ENCODE data around the gene LRRC27.
A peak's percentile ranks its signal among the peaks of the same experiment; 100 is the strongest.

The LRRC27 gene

DNA sequence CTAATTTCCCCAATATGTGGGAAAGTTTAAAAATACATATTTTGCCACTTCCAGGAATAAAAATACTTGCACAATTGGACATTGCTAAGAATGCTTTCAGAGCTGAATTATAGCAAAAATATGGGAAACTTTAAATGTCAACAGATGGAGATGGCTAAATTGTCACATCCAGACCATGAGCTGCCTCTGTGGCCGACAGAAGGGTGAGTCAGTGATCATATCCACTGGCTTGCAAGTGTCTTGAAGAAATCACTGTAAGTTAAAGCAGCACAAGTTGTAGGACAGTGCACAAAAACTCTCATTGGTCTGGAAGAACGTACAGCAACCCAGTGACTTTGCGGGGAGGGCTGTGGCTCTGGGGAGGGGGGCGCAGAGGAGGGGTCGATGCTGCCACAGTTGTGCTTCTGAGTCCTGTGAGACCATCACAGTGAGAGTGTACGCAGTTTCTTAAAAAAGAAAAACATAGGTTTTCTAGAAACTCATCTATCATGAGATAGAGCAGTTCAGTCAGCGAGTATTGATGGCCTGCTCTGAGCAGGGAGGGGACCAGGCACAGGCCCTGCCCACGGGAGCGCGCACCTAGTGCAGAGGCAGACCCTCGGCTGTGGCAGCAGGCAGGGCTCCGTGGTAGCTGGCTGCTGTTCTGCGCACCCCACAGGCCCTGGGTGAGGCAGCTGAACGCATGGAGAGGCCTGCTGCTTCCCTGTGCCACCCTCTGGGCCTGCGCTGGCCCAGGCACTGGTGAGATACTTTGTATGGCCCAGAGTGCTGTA is 25.5 kb downstream of the LRRC27 start:
- Mint-ChIP-seq H3K4me3 (no peak overlapping the region), H3K27ac (no peak overlapping the region), H3K4me1 (ENCODE audit: low read depth) (no peaks in the 10 kb centered on the region), H3K36me3 (ENCODE audit: low read depth) (peaks cover 2% of the 10 kb centered on the region), H3K9me3 (peaks cover 4% of the 10 kb centered on the region), H3K27me3 (ENCODE audit: low read depth) (no peaks in the 10 kb centered on the region)
- DNase-seq (ENCODE audit: low spot score), result no peak

- no peaks in the 10 kb centered on the region for H3K4me1 Mint-ChIP-seq (ENCODE audit: low read depth)
- H3K36me3 Mint-ChIP-seq (ENCODE audit: low read depth), result peaks cover 2% of the 10 kb centered on the region
- no peak for DNase-seq (ENCODE audit: low spot score)
- H3K27me3 Mint-ChIP-seq (ENCODE audit: low read depth), result no peaks in the 10 kb centered on the region
- no peak overlapping the region for H3K27ac Mint-ChIP-seq
- H3K4me3 Mint-ChIP-seq, result no peak overlapping the region
- peaks cover 4% of the 10 kb centered on the region for H3K9me3 Mint-ChIP-seq
Observed at GRCh38 chr10:132359305-132360040, 27.5 kb downstream of the LRRC27 start.

DNA sequence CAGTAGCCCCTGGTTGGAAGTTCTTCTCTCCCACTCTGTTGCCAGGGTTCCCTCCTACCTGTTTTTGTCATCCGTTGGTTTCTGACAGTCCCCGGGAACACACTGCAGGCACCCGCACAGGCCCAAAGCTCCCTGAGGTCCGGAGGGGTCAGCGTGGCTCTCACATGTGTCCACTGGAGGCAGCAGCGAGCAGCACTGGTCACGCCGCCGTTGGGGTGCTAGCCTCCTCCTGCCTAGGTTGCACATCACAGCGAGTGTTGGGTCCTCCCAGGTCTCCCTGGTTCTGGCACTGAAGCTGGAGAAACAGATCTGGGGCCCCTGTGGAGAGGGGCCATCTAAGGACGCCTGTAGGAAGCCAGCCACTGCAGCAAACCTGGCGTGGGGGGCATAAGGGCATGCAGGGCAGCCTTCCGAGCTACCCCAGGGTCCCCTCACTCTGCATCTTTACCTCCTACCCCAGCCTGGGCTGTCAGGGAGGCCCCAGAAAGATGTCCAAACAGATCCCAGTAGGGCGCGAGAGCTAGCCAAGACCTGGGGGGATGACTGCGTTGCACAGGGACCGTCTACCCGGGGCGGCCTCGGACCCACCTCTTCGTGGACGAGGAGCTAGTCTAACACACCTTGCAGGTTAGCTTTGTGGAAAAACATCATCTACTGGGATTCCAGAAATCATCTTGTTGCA is 28.9 kb downstream of the LRRC27 start:
- H3K4me1 Mint-ChIP-seq (ENCODE audit: low read depth), result no peaks in the 10 kb centered on the region
- no peak overlapping the region for H3K4me3 Mint-ChIP-seq
- no peaks in the 10 kb centered on the region for H3K27me3 Mint-ChIP-seq (ENCODE audit: low read depth)
- no peak for DNase-seq (ENCODE audit: low spot score)
- H3K36me3 Mint-ChIP-seq (ENCODE audit: low read depth), result peaks cover 2% of the 10 kb centered on the region
- H3K27ac Mint-ChIP-seq, result no peak overlapping the region
- peaks cover 4% of the 10 kb centered on the region for H3K9me3 Mint-ChIP-seq

DNA sequence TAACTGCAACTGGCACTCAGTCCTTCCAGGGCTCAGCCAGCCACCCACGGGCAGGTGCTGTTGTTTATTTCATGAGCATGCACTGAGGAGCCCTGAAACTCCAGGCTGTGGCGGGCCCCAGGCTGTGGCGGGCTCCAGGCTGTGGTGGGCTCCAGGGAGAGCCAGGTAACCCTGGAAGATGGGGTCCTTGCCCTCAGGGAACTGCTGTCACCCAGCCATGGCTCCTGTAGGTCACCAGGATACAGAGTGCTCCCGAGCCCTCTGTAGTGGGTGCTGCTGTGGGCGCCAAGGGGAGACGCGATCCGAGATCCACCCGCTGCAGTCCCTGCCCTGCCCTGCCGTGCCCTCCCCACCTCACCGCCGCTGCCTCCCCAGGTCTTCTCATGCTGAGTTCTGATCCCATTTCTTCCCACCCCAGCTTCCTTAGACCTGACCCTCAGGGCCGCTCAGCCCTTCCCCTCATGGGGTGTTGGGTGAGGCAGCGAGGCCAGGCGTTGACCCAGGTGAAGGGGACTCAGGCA is 29.6 kb downstream of the LRRC27 start:
- Mint-ChIP-seq H3K4me1 (ENCODE audit: low read depth) (no peaks in the 10 kb centered on the region), H3K4me3 (no peak overlapping the region), H3K36me3 (ENCODE audit: low read depth) (peaks cover 2% of the 10 kb centered on the region), H3K27me3 (ENCODE audit: low read depth) (no peaks in the 10 kb centered on the region), H3K9me3 (peaks cover 4% of the 10 kb centered on the region), H3K27ac (no peak overlapping the region)
- no peak for DNase-seq (ENCODE audit: low spot score)

GRCh38 chr10:132362151-132362611 is 30.2 kb downstream of the LRRC27 start:
- H3K4me3 Mint-ChIP-seq, result no peak overlapping the region
- no peak for DNase-seq (ENCODE audit: low spot score)
- H3K27ac Mint-ChIP-seq, result no peak overlapping the region
- peaks cover 2% of the 10 kb centered on the region for H3K36me3 Mint-ChIP-seq (ENCODE audit: low read depth)
- H3K27me3 Mint-ChIP-seq (ENCODE audit: low read depth), result no peaks in the 10 kb centered on the region
- H3K4me1 Mint-ChIP-seq (ENCODE audit: low read depth), result no peaks in the 10 kb centered on the region
- peaks cover 4% of the 10 kb centered on the region for H3K9me3 Mint-ChIP-seq

- DNase-seq (ENCODE audit: low spot score), result no peak
- no peaks in the 10 kb centered on the region for H3K9me3 Mint-ChIP-seq
- no peaks in the 10 kb centered on the region for H3K27me3 Mint-ChIP-seq (ENCODE audit: low read depth)
- no peaks in the 10 kb centered on the region for H3K4me1 Mint-ChIP-seq (ENCODE audit: low read depth)
- H3K4me3 Mint-ChIP-seq, result no peak overlapping the region
- H3K36me3 Mint-ChIP-seq (ENCODE audit: low read depth), result no peaks in the 10 kb centered on the region
- H3K27ac Mint-ChIP-seq, result no peak overlapping the region
Observed at GRCh38 chr10:132363376-132363775, 31.4 kb downstream of the LRRC27 start.

GRCh38 chr10:132363921-132364593 is 32.1 kb downstream of the LRRC27 start:
- DNase-seq (ENCODE audit: low spot score), result no peak
- Mint-ChIP-seq H3K9me3 (no peaks in the 10 kb centered on the region), H3K4me1 (ENCODE audit: low read depth) (no peaks in the 10 kb centered on the region), H3K4me3 (no peak overlapping the region), H3K36me3 (ENCODE audit: low read depth) (no peaks in the 10 kb centered on the region), H3K27me3 (ENCODE audit: low read depth) (no peaks in the 10 kb centered on the region), H3K27ac (no peak overlapping the region)

GRCh38 chr10:132364594-132364970 is 32.6 kb downstream of the LRRC27 start:
- H3K27me3 Mint-ChIP-seq (ENCODE audit: low read depth), result no peaks in the 10 kb centered on the region
- H3K9me3 Mint-ChIP-seq, result no peaks in the 10 kb centered on the region
- H3K27ac Mint-ChIP-seq, result no peak overlapping the region
- no peaks in the 10 kb centered on the region for H3K4me1 Mint-ChIP-seq (ENCODE audit: low read depth)
- DNase-seq (ENCODE audit: low spot score), result peak; percentile 24
- H3K4me3 Mint-ChIP-seq, result no peak overlapping the region
- H3K36me3 Mint-ChIP-seq (ENCODE audit: low read depth), result no peaks in the 10 kb centered on the region

DNA sequence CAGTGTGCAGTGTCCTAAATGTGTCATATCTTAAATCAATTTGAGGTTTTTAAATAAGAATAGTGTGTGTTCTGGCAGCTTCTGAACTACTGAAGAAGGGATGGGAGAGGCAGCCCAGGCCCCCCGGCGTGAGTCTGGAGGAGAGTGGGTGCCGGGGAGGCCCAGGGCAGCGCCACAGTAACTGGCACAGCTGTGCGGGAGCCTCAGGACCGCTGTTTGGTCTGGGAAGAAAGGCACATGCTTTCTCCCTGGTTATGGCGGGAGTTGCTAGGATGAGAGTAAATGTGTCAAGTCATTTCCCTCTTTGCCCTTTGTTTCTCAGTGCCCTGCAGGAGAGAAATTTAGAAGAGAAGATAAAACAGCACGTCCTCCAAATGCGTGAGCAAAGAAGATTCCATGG is 33.1 kb downstream of the LRRC27 start:
- H3K27ac Mint-ChIP-seq, result no peak overlapping the region
- H3K4me3 Mint-ChIP-seq, result no peak overlapping the region
- no peak for DNase-seq (ENCODE audit: low spot score)
- H3K4me1 Mint-ChIP-seq (ENCODE audit: low read depth), result no peaks in the 10 kb centered on the region
- H3K27me3 Mint-ChIP-seq (ENCODE audit: low read depth), result no peaks in the 10 kb centered on the region
- H3K36me3 Mint-ChIP-seq (ENCODE audit: low read depth), result no peaks in the 10 kb centered on the region
- no peaks in the 10 kb centered on the region for H3K9me3 Mint-ChIP-seq

- no peak for DNase-seq (ENCODE audit: low spot score)
- no peaks in the 10 kb centered on the region for H3K4me1 Mint-ChIP-seq (ENCODE audit: low read depth)
- H3K36me3 Mint-ChIP-seq (ENCODE audit: low read depth), result no peaks in the 10 kb centered on the region
- no peak overlapping the region for H3K4me3 Mint-ChIP-seq
- H3K27me3 Mint-ChIP-seq (ENCODE audit: low read depth), result no peaks in the 10 kb centered on the region
- no peak overlapping the region for H3K27ac Mint-ChIP-seq
- no peaks in the 10 kb centered on the region for H3K9me3 Mint-ChIP-seq
Observed at GRCh38 chr10:132366006-132366405, 34.0 kb downstream of the LRRC27 start.

GRCh38 chr10:132366499-132366898 is 34.5 kb downstream of the LRRC27 start:
- Mint-ChIP-seq H3K9me3 (no peaks in the 10 kb centered on the region), H3K4me3 (no peak overlapping the region), H3K27ac (no peak overlapping the region), H3K4me1 (ENCODE audit: low read depth) (no peaks in the 10 kb centered on the region), H3K36me3 (ENCODE audit: low read depth) (no peaks in the 10 kb centered on the region), H3K27me3 (ENCODE audit: low read depth) (no peaks in the 10 kb centered on the region)
- no peak for DNase-seq (ENCODE audit: low spot score)

DNA sequence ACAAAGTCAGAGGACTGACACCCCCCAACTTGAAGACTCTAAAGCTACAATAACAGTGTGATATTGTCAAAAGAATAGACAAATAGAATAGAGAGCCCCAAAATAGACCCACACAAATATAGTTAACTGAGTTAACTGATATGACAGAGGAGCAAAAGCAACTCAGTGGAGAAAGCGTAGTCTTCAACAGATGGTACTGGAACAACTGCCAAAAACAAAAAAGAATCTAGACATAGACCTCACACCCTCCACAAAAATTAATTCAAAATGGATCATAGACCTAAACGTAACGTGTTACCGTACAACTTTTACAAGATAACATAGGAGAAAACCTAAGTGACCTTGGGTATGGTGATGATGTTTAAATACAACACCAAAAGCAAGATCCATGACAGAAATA is 36.4 kb downstream of the LRRC27 start:
- Mint-ChIP-seq H3K27me3 (ENCODE audit: low read depth) (no peaks in the 10 kb centered on the region), H3K4me1 (ENCODE audit: low read depth) (peaks cover 3% of the 10 kb centered on the region), H3K27ac (no peak overlapping the region), H3K4me3 (no peak overlapping the region), H3K36me3 (ENCODE audit: low read depth) (no peaks in the 10 kb centered on the region), H3K9me3 (no peaks in the 10 kb centered on the region)
- no peak for DNase-seq (ENCODE audit: low spot score)

DNA sequence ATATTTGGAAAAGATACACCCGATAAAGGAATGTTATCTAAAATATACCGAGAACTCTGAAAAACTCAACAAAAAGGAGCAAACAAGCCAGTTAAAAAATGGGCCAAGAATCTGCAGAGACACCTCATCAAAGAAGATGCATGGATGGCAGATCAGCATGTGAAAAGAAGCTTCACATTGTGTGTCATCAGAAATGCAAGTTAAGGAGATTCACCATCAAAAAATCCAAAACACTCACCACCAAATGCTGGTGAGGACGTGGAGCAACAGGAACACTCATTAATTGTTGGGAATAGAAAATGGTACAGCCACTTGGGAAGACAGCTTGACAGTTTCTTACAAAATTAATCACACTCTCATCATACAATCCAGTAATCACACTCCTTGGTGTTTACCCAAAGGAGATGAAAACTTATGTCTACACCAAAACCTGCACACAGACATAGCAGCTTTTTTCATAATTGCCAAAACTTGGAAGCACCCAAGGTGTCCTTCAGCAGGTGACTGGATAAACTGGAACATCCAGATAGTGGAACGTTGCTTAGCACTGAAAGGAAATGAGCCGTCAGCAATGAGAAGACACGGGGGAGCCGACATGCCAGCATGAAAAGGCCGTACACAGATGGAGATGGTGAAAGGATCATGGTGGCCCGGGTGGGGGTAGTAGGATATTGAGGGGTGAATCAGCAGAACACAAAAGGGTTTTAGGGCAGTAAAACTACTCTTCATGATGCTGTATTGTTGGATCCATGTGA is 37.1 kb downstream of the LRRC27 start:
- Mint-ChIP-seq H3K9me3 (no peaks in the 10 kb centered on the region), H3K36me3 (ENCODE audit: low read depth) (no peaks in the 10 kb centered on the region), H3K4me3 (no peak overlapping the region), H3K27me3 (ENCODE audit: low read depth) (no peaks in the 10 kb centered on the region), H3K4me1 (ENCODE audit: low read depth) (peaks cover 3% of the 10 kb centered on the region), H3K27ac (no peak overlapping the region)
- DNase-seq (ENCODE audit: low spot score), result no peak
